CD4-positive, CD25-positive, alpha-beta regulatory T cell (primary cell): ENCODE measurements around the gene INSL3. TPM values are rescaled to one million over a fixed set of nuclear protein-coding genes. Genes with fewer than 3 reads are reported as not detected.
"Not testable (repeated sequence)": the region's sequence is repeated elsewhere in the genome, so short reads cannot be mapped to it uniquely, and the experiment has no call there.

ENCODE experiments used
- ATAC-seq, 2 donors: fragments of 150-1000 bp; cut with Tn5 transposase; one replicate each; pipeline ENCODE4 v1.10.0; 2021; ENCODE audit warnings: low read depth in 2 of 2, moderate number of reproducible peaks in 2 of 2, moderate library complexity in 1 of 2
- DNase-seq, 3 donors: peaks; one replicate each; pipeline versions ENCODE4 v3.0.0 to v3.0.0-alpha.2; 2012 to 2022; ENCODE audit warnings: mixed read lengths in 1 of 3
- H3K27ac ChIP-seq: one replicate; pipeline ENCODE4 v1.7.0; 2013; ENCODE audit warnings: mild to moderate bottlenecking, low read length; ENCODE audit not compliant: insufficient read depth, poor library complexity, severe bottlenecking
- H3K27me3 ChIP-seq: one replicate; pipeline ENCODE4 v1.7.0; 2013; ENCODE audit warnings: low read length; ENCODE audit not compliant: control insufficient read depth, insufficient read depth
- H3K36me3 ChIP-seq: one replicate; pipeline ENCODE4 v1.7.0; 2013; ENCODE audit warnings: mild to moderate bottlenecking, low read length, moderate library complexity; ENCODE audit not compliant: control insufficient read depth, insufficient read depth
- H3K4me1 ChIP-seq: 2 replicates; pipeline ENCODE4 v1.7.0; 2013; ENCODE audit warnings: mild to moderate bottlenecking, low read length; ENCODE audit not compliant: insufficient read depth, control insufficient read depth, poor library complexity, severe bottlenecking
- H3K4me3 ChIP-seq: one replicate; pipeline ENCODE4 v1.7.0; 2013; ENCODE audit warnings: low read depth, mild to moderate bottlenecking, low read length, moderate library complexity
- H3K9me3 ChIP-seq, 2 experiments: 1 replicate in 1 of 2; 2 replicates in 1 of 2; pipeline ENCODE4 v1.7.0; 2013; ENCODE audit warnings: low read length in 2 of 2, mild to moderate bottlenecking in 1 of 2, moderate library complexity in 1 of 2; ENCODE audit not compliant: control insufficient read depth in 2 of 2
- H3K27ac Mint-ChIP-seq, 3 donors: one replicate each; pipeline ENCODE4 v1.8.0; 2020 to 2022; ENCODE audit warnings: mild to moderate bottlenecking in 3 of 3, mixed read lengths in 3 of 3, moderate library complexity in 2 of 3
- H3K27me3 Mint-ChIP-seq: one replicate; pipeline ENCODE4 v1.8.0; 2022; ENCODE audit warnings: mild to moderate bottlenecking, mixed read lengths
- H3K36me3 Mint-ChIP-seq: one replicate; pipeline ENCODE4 v1.8.0; 2020; ENCODE audit warnings: mixed read lengths
- H3K4me1 Mint-ChIP-seq, 4 donors: one replicate each; pipeline ENCODE4 v1.8.0; 2020 to 2022; ENCODE audit warnings: mixed read lengths in 4 of 4, mild to moderate bottlenecking in 1 of 4
- H3K4me3 Mint-ChIP-seq, 4 donors: one replicate each; pipeline ENCODE4 v1.8.0; 2020 to 2022; ENCODE audit warnings: mild to moderate bottlenecking in 4 of 4, mixed read lengths in 4 of 4, moderate library complexity in 3 of 4
- H3K9me3 Mint-ChIP-seq, 7 donors: one replicate each; pipeline ENCODE4 v1.8.0; 2020 to 2022; ENCODE audit warnings: mixed read lengths in 7 of 7, mild to moderate bottlenecking in 3 of 7, moderate library complexity in 2 of 7
- polyA plus RNA-seq, 4 donors: library from polyadenylated mRNA; unstranded; fragments of 300-500 nt; fragmentation: Illumina TruSeq; gene quantifications; one replicate each; pipeline ENCODE4 v1.2.3, GENCODE V29; 2021
- total RNA-seq: library from RNA; stranded (reverse); gene quantifications from one replicate; pipeline ENCODE4 v1.2.3, GENCODE V29; 2022

INSL3 gene
- total and polyA plus RNA-seq, 5 donors from 2014 or later: 1.5 to 5.5 (median 2.4) TPM

- peak overlapping the region; percentile 37 for H3K4me3 ChIP-seq
- H3K36me3 Mint-ChIP-seq: peaks cover 3% of the 10 kb centered on the region
- peaks cover 19% of the 10 kb centered on the region for H3K4me1 ChIP-seq
- DNase-seq (peak in 2 of 3 donors; percentile 52 to 90), ATAC-seq (peak; percentile 75 to 84)
- no peak overlapping the region for H3K27ac ChIP-seq
- peak overlapping the region; percentile 74 to 89 (median 75) for H3K27ac Mint-ChIP-seq
- H3K9me3 ChIP-seq: no peaks in the 10 kb centered on the region
- H3K4me3 Mint-ChIP-seq: peak overlapping the region; percentile 55 to 81 (median 62)
- H3K27me3 Mint-ChIP-seq: peaks cover 22% of the 10 kb centered on the region
- H3K9me3 Mint-ChIP-seq: no peaks in the 10 kb centered on the region
- no peaks in the 10 kb centered on the region for H3K36me3 ChIP-seq
- peaks cover 5 to 48% (median 15%) of the 10 kb centered on the region in 4 donors for H3K4me1 Mint-ChIP-seq
- no peaks in the 10 kb centered on the region for H3K27me3 ChIP-seq
These were observed 17.9 kb downstream of the INSL3 start for GRCh38 chr19:17803264-17803896.

- ATAC-seq: no peak
These were observed 19.0 kb downstream of the INSL3 start for GRCh38 chr19:17802137-17802858.

DNA sequence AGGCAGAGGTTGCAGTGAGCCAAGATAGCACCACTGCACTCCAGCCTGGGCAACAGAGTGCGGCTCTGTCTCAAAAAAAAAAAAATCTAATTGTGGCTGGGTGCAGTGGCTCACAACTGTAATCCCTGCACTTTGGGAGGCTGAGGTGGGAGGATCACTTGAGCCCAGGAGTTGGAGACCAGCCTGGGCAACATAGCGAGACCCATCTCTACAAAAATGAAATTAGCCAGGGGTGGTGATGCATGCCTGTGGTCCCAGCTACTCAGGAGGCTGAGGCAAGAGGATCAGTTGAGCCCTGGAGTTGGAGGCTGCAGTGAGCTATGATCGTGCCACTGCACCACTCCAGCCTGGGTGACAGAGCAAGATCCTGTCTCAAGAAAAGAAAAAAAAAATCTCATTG is 22.7 kb downstream of the INSL3 start:
- peaks cover 43% of the 10 kb centered on the region for H3K27me3 Mint-ChIP-seq
- not testable (repeated sequence) for DNase-seq, H3K27ac ChIP-seq, H3K36me3 ChIP-seq, H3K36me3 Mint-ChIP-seq, H3K4me3 ChIP-seq, ATAC-seq, H3K9me3 Mint-ChIP-seq, H3K9me3 ChIP-seq, H3K27me3 ChIP-seq, H3K27ac Mint-ChIP-seq
- peaks cover 35% of the 10 kb centered on the region for H3K4me1 ChIP-seq
- H3K4me3 Mint-ChIP-seq: peak overlapping the region in 1 of 4 donors; percentile 44
- H3K4me1 Mint-ChIP-seq: peaks cover 5 to 51% (median 19%) of the 10 kb centered on the region in 4 donors

More at GRCh38 chr19:17802137-17802858, 19.0 kb downstream of the INSL3 start:
- peaks cover 21% of the 10 kb centered on the region for H3K27me3 Mint-ChIP-seq
- Histone ChIP-seq H3K9me3 (no peaks in the 10 kb centered on the region), H3K27ac (no peak overlapping the region), H3K27me3 (no peaks in the 10 kb centered on the region), H3K36me3 (no peaks in the 10 kb centered on the region), H3K4me3 (no peak overlapping the region), H3K4me1 (peaks cover 16% of the 10 kb centered on the region)
- peak overlapping the region in 3 of 4 donors; percentile 44 to 80 (median 58) for H3K4me3 Mint-ChIP-seq
- DNase-seq: no peak
- peak overlapping the region in 2 of 3 donors; percentile 75 to 89 for H3K27ac Mint-ChIP-seq
- H3K4me1 Mint-ChIP-seq: peaks cover 5 to 42% (median 13%) of the 10 kb centered on the region in 4 donors
- peaks cover 3% of the 10 kb centered on the region for H3K36me3 Mint-ChIP-seq
- H3K9me3 Mint-ChIP-seq: no peaks in the 10 kb centered on the region

DNA sequence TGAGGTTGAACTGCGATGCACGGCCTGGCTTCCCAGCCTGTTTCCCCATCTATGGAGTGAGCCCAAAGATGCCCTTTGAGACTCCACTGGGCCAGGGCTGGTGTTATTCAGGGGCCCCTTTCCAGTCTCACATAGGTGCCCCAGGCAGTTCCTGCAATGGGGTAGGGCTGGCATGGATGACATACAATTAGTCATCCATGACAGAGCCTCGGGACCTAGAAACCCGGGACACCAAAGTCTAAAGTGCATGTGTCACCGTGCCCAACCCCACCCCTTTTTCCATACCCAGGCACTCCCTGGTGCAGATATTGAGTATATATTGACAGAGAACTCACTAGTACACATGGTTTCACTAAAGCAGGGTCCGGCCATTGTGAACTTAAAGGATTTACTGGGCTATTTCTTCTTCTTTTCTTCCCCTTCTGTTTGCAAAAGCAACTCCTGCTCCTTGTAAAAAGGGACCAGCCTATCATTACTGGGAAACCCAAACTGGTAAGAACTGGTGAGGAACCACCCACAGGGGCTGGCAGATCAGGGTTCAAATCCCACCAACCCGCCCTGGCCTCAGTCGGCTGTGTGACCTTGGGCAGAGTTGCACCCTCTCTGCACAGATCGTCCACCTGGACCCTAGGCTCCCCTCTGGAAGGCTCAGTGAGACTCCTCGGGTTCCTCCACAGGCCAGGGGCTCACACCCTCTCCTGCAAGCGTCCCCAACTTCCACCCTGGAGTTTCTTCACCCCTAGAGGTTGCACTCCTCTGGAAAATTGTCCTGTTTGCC is 23.7 kb downstream of the INSL3 start:
- no peaks in the 10 kb centered on the region for H3K9me3 ChIP-seq
- no peaks in the 10 kb centered on the region for H3K36me3 ChIP-seq
- H3K4me3 Mint-ChIP-seq: peak overlapping the region in 2 of 4 donors; percentile 35 to 73
- H3K4me1 Mint-ChIP-seq: peaks cover 5 to 48% (median 14%) of the 10 kb centered on the region in 4 donors
- no peak overlapping the region for H3K27ac Mint-ChIP-seq
- H3K27me3 ChIP-seq: no peaks in the 10 kb centered on the region
- no peak for DNase-seq
- no peak overlapping the region for H3K27ac ChIP-seq
- no peak for ATAC-seq
- H3K4me3 ChIP-seq: no peak overlapping the region
- no peaks in the 10 kb centered on the region for H3K9me3 Mint-ChIP-seq
- peaks cover 47% of the 10 kb centered on the region for H3K27me3 Mint-ChIP-seq
- H3K4me1 ChIP-seq: peaks cover 25% of the 10 kb centered on the region
- no peaks in the 10 kb centered on the region for H3K36me3 Mint-ChIP-seq

DNA sequence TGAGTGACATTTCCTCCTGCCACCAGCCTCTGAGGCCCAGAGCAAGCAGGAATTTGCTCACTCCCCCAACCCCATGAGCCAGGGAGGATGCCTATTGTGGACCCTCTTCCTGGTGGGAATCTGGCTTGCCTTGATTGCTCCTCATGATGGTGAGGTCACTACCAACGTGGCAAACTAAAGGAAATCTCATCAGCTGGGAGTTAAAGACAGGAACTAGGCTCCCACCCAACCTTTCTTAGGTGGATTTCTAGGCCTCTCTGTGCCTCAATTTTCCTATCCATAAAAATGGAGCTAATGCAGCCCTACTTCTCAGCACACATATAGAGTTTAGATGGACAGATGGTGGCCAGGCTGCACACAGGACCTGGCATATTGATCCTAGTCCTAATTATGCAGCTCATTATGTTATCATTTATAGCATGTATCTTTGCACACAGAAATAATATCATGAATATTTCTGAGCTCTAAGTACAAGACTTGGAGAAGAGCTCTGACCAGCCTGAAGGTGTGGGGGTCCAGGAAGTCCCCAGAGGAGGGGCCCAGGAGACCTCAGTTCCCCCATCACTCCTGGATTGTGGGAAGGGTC is 24.4 kb downstream of the INSL3 start:
- H3K4me1 Mint-ChIP-seq: peaks cover 0 to 47% (median 13%) of the 10 kb centered on the region in 4 donors
- H3K27me3 Mint-ChIP-seq: peaks cover 49% of the 10 kb centered on the region
- no peak overlapping the region for H3K27ac Mint-ChIP-seq
- no peaks in the 10 kb centered on the region for H3K36me3 Mint-ChIP-seq
- H3K4me1 ChIP-seq: peaks cover 20% of the 10 kb centered on the region
- no peaks in the 10 kb centered on the region for H3K9me3 Mint-ChIP-seq
- no peaks in the 10 kb centered on the region for H3K36me3 ChIP-seq
- peak overlapping the region in 2 of 4 donors; percentile 15 to 73 for H3K4me3 Mint-ChIP-seq
- H3K9me3 ChIP-seq: no peaks in the 10 kb centered on the region
- no peaks in the 10 kb centered on the region for H3K27me3 ChIP-seq
- DNase-seq: no peak
- no peak for ATAC-seq
- H3K27ac ChIP-seq: no peak overlapping the region
- H3K4me3 ChIP-seq: no peak overlapping the region

DNA sequence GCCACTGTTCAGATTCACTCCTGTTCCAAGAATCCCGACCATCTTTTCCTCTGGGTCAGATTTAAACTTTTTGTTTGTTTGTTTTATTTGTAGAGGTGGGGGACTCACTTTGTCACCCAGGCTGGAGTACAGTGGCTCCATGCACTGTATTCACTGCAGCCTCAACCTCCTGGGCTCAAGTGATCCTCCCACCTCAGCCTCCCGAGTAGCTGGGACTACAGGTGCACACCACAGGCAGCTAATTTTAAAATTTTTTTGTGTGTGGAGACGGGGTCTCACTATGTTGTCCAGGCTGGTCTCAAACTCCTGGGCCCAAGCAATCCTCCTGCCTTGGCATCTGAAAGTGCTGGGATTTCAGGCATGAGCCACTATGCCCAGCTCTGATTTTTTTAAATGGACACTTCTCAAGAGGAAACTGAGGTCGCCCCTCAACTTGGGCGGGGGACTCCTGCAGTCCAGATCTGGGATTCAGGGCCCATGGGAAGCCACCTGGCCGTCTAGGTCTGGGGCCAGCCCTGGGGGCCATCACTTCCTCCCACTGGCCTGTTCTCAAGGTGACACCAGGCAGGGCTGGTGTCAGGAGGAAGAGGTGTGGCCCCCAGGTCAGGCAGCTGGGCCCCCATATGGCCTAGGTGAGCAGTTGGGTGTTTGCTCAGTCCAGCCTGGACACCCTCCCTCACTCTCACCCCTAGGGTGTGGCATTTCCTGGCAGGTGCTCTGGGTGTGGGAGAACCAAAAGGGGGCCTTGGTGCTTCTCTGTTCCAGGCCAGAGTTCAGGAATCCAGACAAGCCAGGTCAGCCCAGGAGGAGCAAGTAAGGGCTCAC is 25.1 kb downstream of the INSL3 start:
- Histone ChIP-seq H3K27ac (no peak overlapping the region), H3K36me3 (no peaks in the 10 kb centered on the region), H3K27me3 (no peaks in the 10 kb centered on the region), H3K4me1 (peaks cover 25% of the 10 kb centered on the region), H3K4me3 (no peak overlapping the region), H3K9me3 (no peaks in the 10 kb centered on the region)
- peaks cover 49% of the 10 kb centered on the region for H3K27me3 Mint-ChIP-seq
- no peaks in the 10 kb centered on the region for H3K36me3 Mint-ChIP-seq
- H3K9me3 Mint-ChIP-seq: no peaks in the 10 kb centered on the region
- H3K4me1 Mint-ChIP-seq: peaks cover 0 to 54% (median 19%) of the 10 kb centered on the region in 4 donors
- peak overlapping the region in 3 of 4 donors; percentile 32 to 73 (median 35) for H3K4me3 Mint-ChIP-seq
- DNase-seq (no peak), ATAC-seq (no peak)
- H3K27ac Mint-ChIP-seq: no peak overlapping the region

GRCh38 chr19:17795495-17795856 is 25.8 kb downstream of the INSL3 start:
- Mint-ChIP-seq H3K27ac (peak overlapping the region in 1 of 3 donors; percentile 5), H3K4me1 (peaks cover 0 to 59% (median 20%) of the 10 kb centered on the region in 4 donors), H3K27me3 (peaks cover 42% of the 10 kb centered on the region), H3K36me3 (no peaks in the 10 kb centered on the region), H3K4me3 (peak overlapping the region in 3 of 4 donors; percentile 15 to 72 (median 58)), H3K9me3 (no peaks in the 10 kb centered on the region)
- H3K27ac ChIP-seq: no peak overlapping the region
- peaks cover 28% of the 10 kb centered on the region for H3K4me1 ChIP-seq
- H3K36me3 ChIP-seq: no peaks in the 10 kb centered on the region
- no peaks in the 10 kb centered on the region for H3K9me3 ChIP-seq
- DNase-seq: no peak
- no peak overlapping the region for H3K4me3 ChIP-seq
- H3K27me3 ChIP-seq: no peaks in the 10 kb centered on the region
- no peak for ATAC-seq
